Heart left ventricle (tissue), 16 donors: ENCODE data around the gene SLC35F3. TPM values are rescaled to one million over a fixed set of nuclear protein-coding genes. Genes with fewer than 3 reads are reported as not detected.
A peak's percentile ranks its signal among the peaks of the same experiment; 100 is the strongest.

Source experiments
- ATAC-seq, 4 donors: fragments of 200-7000 bp; cut with Tn5 transposase; one replicate each; pipeline ENCODE4 v1.9.1; 2020 to 2022; ENCODE audit warnings: moderate library complexity in 4 of 4, mild to moderate bottlenecking in 3 of 4, moderate number of reproducible peaks in 1 of 4
- DNase-seq, 5 donors: peaks; one replicate each; pipeline ENCODE4 v3.0.0-alpha.2; 2020
- H3K27ac ChIP-seq, 12 donors: fragments of 200-600 bp; sonication (generic) in 4 of 12; one replicate each; pipeline versions ENCODE4 v1.5.0 to v1.8.0; 2016 to 2022; ENCODE audit warnings: mild to moderate bottlenecking in 2 of 12
- H3K27me3 ChIP-seq, 9 donors: fragments of 200-600 bp; sonication (generic) in 2 of 9; one replicate each; pipeline versions ENCODE4 v1.5.1 to v1.8.0; 2016 to 2022; ENCODE audit warnings: mild to moderate bottlenecking in 3 of 9
- H3K36me3 ChIP-seq, 9 donors: fragments of 200-600 bp; sonication (generic) in 2 of 9; one replicate each; pipeline versions ENCODE4 v1.5.0 to v1.8.0; 2018 to 2022; ENCODE audit warnings: mild to moderate bottlenecking in 2 of 9
- H3K4me1 ChIP-seq, 12 donors: fragments of 200-600 bp; sonication (generic) in 4 of 12; one replicate each; pipeline versions ENCODE4 v1.5.0 to v1.8.0; 2016 to 2022; ENCODE audit warnings: mild to moderate bottlenecking in 3 of 12
- H3K4me3 ChIP-seq, 12 donors: fragments of 200-600 bp; sonication (generic) in 4 of 12; one replicate each; pipeline versions ENCODE4 v1.5.0 to v1.8.0; 2017 to 2022; ENCODE audit warnings: mild to moderate bottlenecking in 9 of 12, moderate library complexity in 4 of 12
- H3K9me3 ChIP-seq, 12 donors: fragments of 200-600 bp; sonication (generic) in 4 of 12; one replicate each; pipeline versions ENCODE4 v1.5.0 to v1.8.0; 2016 to 2022; ENCODE audit warnings: mild to moderate bottlenecking in 1 of 12
- POLR2A ChIP-seq, 2 donors: fragments of 450-650 bp; IDR thresholded peaks; one replicate each; pipeline ENCODE4 v1.6.1; 2017; ENCODE audit warnings: antibody characterized with exemption in 2 of 2, mild to moderate bottlenecking in 2 of 2, moderate library complexity in 2 of 2
- WGBS, 4 donors: extraction: QIAGEN DNeasy Blood & Tissue Kit in 2 of 4; methylation state at CpG; one replicate each; pipeline versions ENCODE4 v1.1.5 to v1.1.7; 2013 to 2018; 5-methylcytosine and 5-hydroxymethylcytosine counted together
- intact Hi-C, 10 donors: fragments of 100-400 bp; cut with DNase I; formaldehyde crosslinking; loops; one replicate each; pipeline versions ENCODE4 v1.11.1 to v1.14.2; 2022
- polyA plus RNA-seq, 2 donors: library from polyadenylated mRNA; stranded (reverse); fragments of 200-250 nt; gene quantifications; one replicate each; pipeline ENCODE4 v1.2.3, GENCODE V29; 2013
- total RNA-seq, 9 donors: library from RNA; depleted of rRNA in 2 of 9; stranded (reverse); fragments of >200 nt in 2 of 9; fragmentation: NEBNext Ultra II Directional in 3 of 9; extraction: Animal tissue kit (Norgen Biotek cat#: 25700) in 3 of 9; gene quantifications; one replicate each; pipeline versions ENCODE4 v1.1.0 to v1.2.4, GENCODE V29; 2016 to 2023
- TF ChIP-seq, protein P1 (sequence below), 12 donors: fragments of 200-600 bp; sonication (generic) in 4 of 12; IDR thresholded peaks; one replicate each; pipeline versions ENCODE4 v1.5.0 to v1.8.0; 2018 to 2022; ENCODE audit warnings: antibody characterized with exemption in 12 of 12, mild to moderate bottlenecking in 5 of 12
- donor health status: ischemic (EF 13 %, LVEDD 7.1; RV severe dilation, severe dysfunction).
- donor health status: healthy with polysubstance abuse.
- donor health status: DM: no; HTN: yes; CAD: no.
- donor health status: DM: no; HTN: no; CAD: no.
- donor health status: ischemic (EF 25% LVEDD 6.9; RV normal size, moderate dysfunction).
- donor health status: ischemic (EF 25% LVEDD 5.7; RV mildly dilated, moderate dysfunction).
- donor health status: healthy.
- donor health status: DM: yes; HTN: yes; CAD: no.
- donor health status: ischemic (EF 35%, LVEDD 5.7; RV mildly dilated, moderate dysfunction).
- donor health status: nonischemic (EF 11% LVEDD 7.7; RV severe dilation, severe dysfunction).
- donor health status: DM: yes; HTN: yes; CAD: no.
- donor health status: PGD.
- donor health status: ischemic (EF 29% LVEDD 5.4; RV normal size, mild dysfunction).
- donor health status: nonischemic (EF 23%, LVEDD 6.1; RV moderate dilation, normal function).

Gene SLC35F3
- total and polyA plus RNA-seq, 11 donors: 0.03 to 0.11 (median 0.11) TPM; not detected in 8

- ATAC-seq: no peak
- H3K9me3 ChIP-seq: peaks cover 0 to 13% (median 0%) of the 10 kb centered on the region in 12 donors
- H3K27me3 ChIP-seq: peaks cover 0 to 8% (median 0%) of the 10 kb centered on the region in 9 donors
- H3K27ac ChIP-seq: no peak overlapping the region
- no peak for DNase-seq
- 68 to 79% (median 72%) methylated on average over 2 of the region's 2 CpGs for WGBS, 4 donors
- TF ChIP-seq, protein P1, sequence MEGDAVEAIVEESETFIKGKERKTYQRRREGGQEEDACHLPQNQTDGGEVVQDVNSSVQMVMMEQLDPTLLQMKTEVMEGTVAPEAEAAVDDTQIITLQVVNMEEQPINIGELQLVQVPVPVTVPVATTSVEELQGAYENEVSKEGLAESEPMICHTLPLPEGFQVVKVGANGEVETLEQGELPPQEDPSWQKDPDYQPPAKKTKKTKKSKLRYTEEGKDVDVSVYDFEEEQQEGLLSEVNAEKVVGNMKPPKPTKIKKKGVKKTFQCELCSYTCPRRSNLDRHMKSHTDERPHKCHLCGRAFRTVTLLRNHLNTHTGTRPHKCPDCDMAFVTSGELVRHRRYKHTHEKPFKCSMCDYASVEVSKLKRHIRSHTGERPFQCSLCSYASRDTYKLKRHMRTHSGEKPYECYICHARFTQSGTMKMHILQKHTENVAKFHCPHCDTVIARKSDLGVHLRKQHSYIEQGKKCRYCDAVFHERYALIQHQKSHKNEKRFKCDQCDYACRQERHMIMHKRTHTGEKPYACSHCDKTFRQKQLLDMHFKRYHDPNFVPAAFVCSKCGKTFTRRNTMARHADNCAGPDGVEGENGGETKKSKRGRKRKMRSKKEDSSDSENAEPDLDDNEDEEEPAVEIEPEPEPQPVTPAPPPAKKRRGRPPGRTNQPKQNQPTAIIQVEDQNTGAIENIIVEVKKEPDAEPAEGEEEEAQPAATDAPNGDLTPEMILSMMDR (IDR thresholded peaks at IDR 0.05): no peak
- no peak for TF ChIP-seq POLR2A (IDR thresholded peaks at IDR 0.05)
- intact Hi-C loops: no loop called here
- H3K4me1 ChIP-seq: no peaks in the 10 kb centered on the region
- no peak overlapping the region for H3K4me3 ChIP-seq
- H3K36me3 ChIP-seq: no peaks in the 10 kb centered on the region
These were observed 295.1 kb downstream of the SLC35F3 start for GRCh38 chr1:234199476-234200127.

- no peak for TF ChIP-seq POLR2A (IDR thresholded peaks at IDR 0.05)
- TF ChIP-seq, protein P1 (IDR thresholded peaks at IDR 0.05): no peak
- Histone ChIP-seq H3K4me1 (no peaks in the 10 kb centered on the region), H3K36me3 (no peaks in the 10 kb centered on the region), H3K27ac (no peak overlapping the region), H3K9me3 (peaks cover 0 to 13% (median 0%) of the 10 kb centered on the region in 12 donors), H3K4me3 (no peak overlapping the region), H3K27me3 (peaks cover 0 to 12% (median 0%) of the 10 kb centered on the region in 9 donors)
- no peak for DNase-seq
- WGBS, 4 donors: 73 to 77% (median 75%) methylated on average over 4 of the region's 4 CpGs
- no peak for ATAC-seq
- intact Hi-C loops: no loop called here
These were observed 296.1 kb downstream of the SLC35F3 start for GRCh38 chr1:234200566-234200965.

DNA sequence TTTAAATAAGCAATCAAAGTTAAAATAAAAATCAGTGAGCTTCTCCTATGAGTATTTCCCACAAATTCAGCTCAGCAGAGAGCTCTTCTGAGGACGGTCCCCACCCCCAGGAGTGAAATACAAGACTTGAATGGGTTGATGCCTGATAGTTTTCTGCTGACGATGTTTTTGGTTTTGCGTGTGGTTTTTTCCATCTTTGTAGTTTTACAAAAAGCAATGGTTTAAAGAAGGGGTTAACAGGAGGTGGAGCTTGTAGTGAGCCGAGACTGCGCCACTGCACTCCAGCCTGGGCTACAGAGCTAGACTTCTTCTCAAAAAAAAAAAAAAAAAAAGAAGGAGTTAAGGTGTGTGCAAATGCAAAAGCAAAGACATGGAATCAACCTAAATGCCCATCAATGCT lies 297.1 kb downstream of the SLC35F3 start:
- WGBS, 4 donors: 64 to 75% (median 68%) methylated on average over 5 of the region's 5 CpGs
- TF ChIP-seq, protein P1 (IDR thresholded peaks at IDR 0.05): no peak
- TF ChIP-seq POLR2A (IDR thresholded peaks at IDR 0.05): no peak

GRCh38 chr1:234205966-234206365 lies 301.5 kb downstream of the SLC35F3 start:
- DNase-seq (no peak), ATAC-seq (peak in 1 of 4 donors; percentile 12)
- no peak overlapping the region for H3K4me3 ChIP-seq
- H3K9me3 ChIP-seq: peaks cover 0 to 3% (median 0%) of the 10 kb centered on the region in 12 donors
- H3K4me1 ChIP-seq: no peaks in the 10 kb centered on the region
- intact Hi-C loops: no loop called here
- H3K36me3 ChIP-seq: no peaks in the 10 kb centered on the region
- H3K27me3 ChIP-seq: peaks cover 0 to 12% (median 0%) of the 10 kb centered on the region in 9 donors
- WGBS, 4 donors: 24 to 51% (median 50%) methylated on average over 7 of the region's 7 CpGs
- TF ChIP-seq, protein P1 (IDR thresholded peaks at IDR 0.05): no peak
- TF ChIP-seq POLR2A (IDR thresholded peaks at IDR 0.05): no peak
- H3K27ac ChIP-seq: no peak overlapping the region

More for the DNA sequence above, 297.1 kb downstream of the SLC35F3 start:
- H3K36me3 ChIP-seq: no peaks in the 10 kb centered on the region
- H3K4me3 ChIP-seq: no peak overlapping the region
- DNase-seq: no peak
- no peak for ATAC-seq
- H3K27ac ChIP-seq: no peak overlapping the region
- peaks cover 0 to 12% (median 0%) of the 10 kb centered on the region in 9 donors for H3K27me3 ChIP-seq
- intact Hi-C loops: no loop called here
- no peaks in the 10 kb centered on the region for H3K4me1 ChIP-seq
- H3K9me3 ChIP-seq: peaks cover 0 to 13% (median 0%) of the 10 kb centered on the region in 12 donors
